DOHH2 (cell line): ENCODE measurements around the gene SGCE.

Experiments
- CTCF ChIP-seq: fragments of 200-600 bp; sonication (generic); IDR thresholded peaks from one replicate; pipeline ENCODE4 v1.5.1; 2014; ENCODE audit warnings: antibody characterized with exemption, mild to moderate bottlenecking, low read depth, low read length; ENCODE audit not compliant: poor library complexity, severe bottlenecking
- EZH2phosphoT487 ChIP-seq: fragments of 200-600 bp; sonication (generic); IDR thresholded peaks from 2 replicates; pipeline ENCODE4 v1.6.1; 2017; ENCODE audit warnings: borderline replicate concordance, mild to moderate bottlenecking, antibody characterized with exemption, low read length, moderate library complexity, mixed read lengths

- no peak for TF ChIP-seq CTCF
- no peak for TF ChIP-seq EZH2phosphoT487
Measured at GRCh38 chr7:94700926-94701554, 45.1 kb upstream of the SGCE start.
